Esophagus mucosa (tissue), 1 donor: Measurements from ENCODE around the gene GSG1. TPM values are rescaled to one million over a fixed set of nuclear protein-coding genes. Genes with fewer than 3 reads are reported as not detected.
"Not testable (repeated sequence)": the region's sequence is repeated elsewhere in the genome, so short reads cannot be mapped to it uniquely, and the experiment has no call there.

Experiments
- ATAC-seq: fragments of 200-7000 bp; cut with Tn5 transposase; one replicate; pipeline ENCODE4 v1.9.1; 2020
- total RNA-seq: library from RNA; stranded (reverse); gene quantifications from one replicate; pipeline ENCODE4 v1.2.4, GENCODE V29; 2023
- donor health status: DM: yes; HTN: yes; CAD: no.

Gene GSG1
- total RNA-seq, 1 donor from 2014 or later, result not detected

- ATAC-seq, result no peak
Observed at GRCh38 chr12:13052421-13052820, 51.0 kb downstream of the GSG1 start.

GRCh38 chr12:13049816-13050215 lies 53.7 kb downstream of the GSG1 start:
- ATAC-seq, result no peak

GRCh38 chr12:13046964-13047363 lies 56.5 kb downstream of the GSG1 start:
- no peak for ATAC-seq

GRCh38 chr12:13045816-13046215 lies 57.7 kb downstream of the GSG1 start:
- ATAC-seq, result no peak

GRCh38 chr12:13044906-13045299 lies 58.6 kb downstream of the GSG1 start:
- ATAC-seq, result no peak

GRCh38 chr12:13044002-13044905 lies 59.2 kb downstream of the GSG1 start, which contains the start of gene FAM234B:
TSS of gene FAM234B (plus strand) at chr12:13044381. CDS start at chr12:13044404, 23 bp downstream.
- peak; percentile 87 for ATAC-seq

- ATAC-seq, result no peak
Observed at GRCh38 chr12:13042666-13043230, 60.7 kb downstream of the GSG1 start.

- no peak for ATAC-seq
Observed at GRCh38 chr12:13041224-13041623, 62.2 kb downstream of the GSG1 start.

GRCh38 chr12:13039328-13039956 lies 64.0 kb downstream of the GSG1 start:
- peak; percentile 14 for ATAC-seq

- peak; percentile 70 for ATAC-seq
Observed at GRCh38 chr12:13038491-13039161, 64.8 kb downstream of the GSG1 start.

- no peak for ATAC-seq
Observed at GRCh38 chr12:13036881-13037280, 66.6 kb downstream of the GSG1 start.

- ATAC-seq, result not testable (repeated sequence)
Observed at GRCh38 chr12:13035335-13035734, 68.1 kb downstream of the GSG1 start.

Other genes starting within 250 kb of the GSG1 start
- gene GPRC5A, start 212.1 kb downstream of the GSG1 start, total RNA-seq, result 11.8 TPM
- gene GPRC5D, start 151.5 kb downstream of the GSG1 start, total RNA-seq, result not detected
- gene HEBP1, start 103.4 kb downstream of the GSG1 start, total RNA-seq, result 24.5 TPM
- gene FAM234B, start 59.3 kb downstream of the GSG1 start, total RNA-seq, result 2.4 TPM
- 1,972 TPM for gene EMP1, start 93.1 kb upstream of the GSG1 start, total RNA-seq